ENCODE results near the gene CLEC2D.
"Not testable (repeated sequence)": the region's sequence is repeated elsewhere in the genome, so short reads cannot be mapped to it uniquely, and the experiment has no call there.

CLEC2D gene

GRCh38 chr12:9699898-9700605 lies 30.5 kb downstream of the CLEC2D start:
- no peak for DNase-seq (ENCODE audit: low read depth)

DNA sequence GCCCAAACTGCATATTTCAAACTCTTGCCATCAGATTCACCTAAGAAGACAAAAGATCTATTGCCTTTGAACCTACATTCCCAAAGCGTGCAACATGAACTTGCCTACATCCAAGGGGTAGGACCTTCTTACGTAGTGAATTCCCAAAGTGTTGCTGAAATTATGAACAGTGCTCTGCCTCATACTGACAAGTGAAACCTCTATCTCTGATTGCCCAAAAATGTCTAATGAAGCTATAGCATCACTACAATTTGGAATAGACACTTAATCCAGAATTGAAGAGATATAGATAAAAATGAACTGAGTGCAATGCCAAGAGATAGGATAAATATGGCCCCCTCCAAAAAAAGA lies 31.1 kb downstream of the CLEC2D start:
- DNase-seq (ENCODE audit: low read depth): no peak

GRCh38 chr12:9701380-9702154 lies 32.1 kb downstream of the CLEC2D start:
- no peak for DNase-seq (ENCODE audit: low read depth)

DNA sequence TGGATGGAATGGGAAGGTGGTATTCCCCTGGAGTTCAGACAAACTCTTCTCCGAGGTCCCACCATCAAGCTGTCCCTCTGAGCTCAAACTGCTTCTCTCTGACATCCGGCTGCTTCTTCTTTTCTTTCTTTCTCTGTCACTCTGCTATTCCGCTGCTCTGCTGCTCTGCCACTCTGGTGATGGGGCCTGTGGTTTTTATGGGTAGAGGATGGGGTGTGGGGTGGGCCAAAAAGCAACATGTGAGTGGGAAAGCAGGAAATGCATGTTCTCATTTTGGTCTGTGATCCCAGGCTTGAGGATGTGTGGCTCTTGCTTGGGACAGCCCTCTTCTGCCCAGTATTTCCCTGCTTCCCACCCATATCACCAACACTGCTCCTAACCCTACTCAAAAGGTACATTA lies 32.7 kb downstream of the CLEC2D start:
- DNase-seq (ENCODE audit: low read depth): no peak

DNA sequence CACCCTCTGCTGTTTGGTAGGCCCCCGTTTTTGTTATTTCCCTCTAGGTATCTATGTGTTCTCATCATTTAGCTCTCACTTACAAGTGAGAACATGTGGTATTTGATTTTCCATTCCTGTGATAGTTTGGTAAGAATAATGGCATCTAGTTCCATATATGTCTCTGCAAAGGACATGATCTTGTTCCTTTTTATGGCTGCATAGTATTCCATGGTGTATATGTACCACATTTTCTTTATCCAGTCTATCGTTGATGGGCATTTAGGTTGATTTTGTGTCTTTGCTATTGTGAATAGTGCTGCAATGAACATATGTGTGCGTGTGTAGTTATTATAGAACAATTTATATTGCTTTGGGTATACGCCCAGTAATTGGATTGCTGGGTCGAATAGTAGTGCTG lies 35.0 kb downstream of the CLEC2D start:
- not testable (repeated sequence) for DNase-seq (ENCODE audit: low read depth)

GRCh38 chr12:9706086-9706685 lies 36.7 kb downstream of the CLEC2D start:
- DNase-seq (ENCODE audit: low read depth): no peak

DNA sequence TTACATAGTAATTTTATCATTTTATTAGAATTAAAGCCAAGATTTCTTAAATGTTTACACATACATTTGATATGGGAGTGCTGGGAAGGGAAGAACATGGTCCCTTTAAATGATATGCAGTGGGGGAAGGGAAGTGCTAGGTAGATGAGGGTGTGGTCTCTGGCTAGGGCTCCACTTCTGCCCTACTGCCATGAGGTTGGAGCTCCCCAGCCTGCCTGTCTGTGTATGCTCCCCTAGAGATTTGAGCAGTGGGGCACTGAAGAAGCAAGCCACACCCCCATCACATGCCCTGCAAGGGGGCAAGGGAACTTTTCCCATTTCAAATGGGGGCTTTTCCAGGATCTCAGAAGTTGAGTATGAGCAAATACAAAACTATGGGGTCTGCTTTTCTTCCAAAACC lies 37.8 kb downstream of the CLEC2D start:
- DNase-seq (ENCODE audit: low read depth): no peak

DNA sequence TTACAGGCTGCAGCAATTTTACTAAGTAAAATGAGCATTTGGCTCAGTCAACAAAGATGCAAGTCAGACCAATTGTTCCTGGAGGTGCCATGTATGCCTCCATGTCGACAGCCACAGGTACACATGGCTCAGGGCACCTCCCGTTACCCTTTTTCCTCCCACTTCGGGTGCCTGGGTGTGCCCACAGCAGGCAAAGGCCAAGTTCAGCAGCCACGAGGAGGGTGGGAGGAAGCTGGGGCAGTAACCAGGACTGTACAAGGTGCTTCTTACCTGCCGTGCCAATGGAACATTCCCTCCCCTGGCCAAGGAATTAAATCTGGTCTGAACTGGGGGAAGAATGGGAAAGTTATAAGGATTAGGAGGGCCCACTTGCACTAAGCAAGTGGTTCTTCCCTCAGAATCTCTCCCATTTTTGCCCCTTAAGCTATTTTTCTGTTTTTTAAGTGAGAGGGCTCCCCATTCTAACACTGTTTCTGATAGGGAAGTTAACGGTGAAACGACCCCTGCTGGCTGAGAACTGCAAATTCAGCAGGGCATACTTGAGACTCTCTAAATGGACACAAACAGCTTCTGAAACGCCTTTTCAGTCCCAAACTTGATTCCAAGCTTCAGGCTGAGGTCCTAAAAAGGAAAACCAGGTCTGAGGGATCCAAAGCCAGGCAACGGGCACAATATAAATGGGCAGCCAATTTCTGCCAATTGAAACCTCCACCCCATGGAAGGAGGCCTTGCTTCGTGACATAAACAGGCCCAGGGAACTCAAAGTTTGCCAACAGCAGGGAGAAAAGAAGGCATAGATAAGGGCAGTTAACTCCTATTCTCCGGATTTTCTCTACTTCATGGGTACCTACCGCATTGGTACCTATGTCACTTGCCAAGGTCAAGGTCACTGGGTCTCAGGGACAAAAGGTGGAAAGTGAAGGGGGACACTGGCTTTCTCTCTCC lies 38.6 kb downstream of the CLEC2D start:
- peak; percentile 25 for DNase-seq (ENCODE audit: low read depth)

- no peak for DNase-seq (ENCODE audit: low read depth)
These were observed 39.3 kb downstream of the CLEC2D start for GRCh38 chr12:9708853-9709252.

GRCh38 chr12:9710584-9711375 lies 41.3 kb downstream of the CLEC2D start:
- no peak for DNase-seq (ENCODE audit: low read depth)

DNA sequence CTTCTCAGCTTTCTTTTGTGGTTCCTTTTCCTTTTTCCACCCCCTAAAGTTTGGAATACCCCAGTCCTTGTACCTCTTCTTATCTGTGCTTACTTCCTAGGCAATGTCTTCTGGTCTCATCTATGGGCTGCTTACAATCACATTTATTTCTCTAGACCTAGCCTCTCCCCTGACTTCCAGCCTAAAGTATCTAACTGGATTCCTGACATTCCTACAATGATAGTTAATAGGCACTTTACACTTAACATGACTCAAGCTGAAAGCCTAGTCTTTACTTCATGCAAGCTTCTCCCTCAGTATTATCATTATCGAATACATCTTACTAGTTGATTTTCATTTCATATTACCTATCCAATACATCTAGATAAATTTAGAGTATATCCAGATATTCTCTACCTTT lies 42.2 kb downstream of the CLEC2D start:
- DNase-seq (ENCODE audit: low read depth): no peak

- not testable (repeated sequence) for DNase-seq (ENCODE audit: low read depth)
These were observed 43.6 kb downstream of the CLEC2D start for GRCh38 chr12:9713032-9713558.

DNA sequence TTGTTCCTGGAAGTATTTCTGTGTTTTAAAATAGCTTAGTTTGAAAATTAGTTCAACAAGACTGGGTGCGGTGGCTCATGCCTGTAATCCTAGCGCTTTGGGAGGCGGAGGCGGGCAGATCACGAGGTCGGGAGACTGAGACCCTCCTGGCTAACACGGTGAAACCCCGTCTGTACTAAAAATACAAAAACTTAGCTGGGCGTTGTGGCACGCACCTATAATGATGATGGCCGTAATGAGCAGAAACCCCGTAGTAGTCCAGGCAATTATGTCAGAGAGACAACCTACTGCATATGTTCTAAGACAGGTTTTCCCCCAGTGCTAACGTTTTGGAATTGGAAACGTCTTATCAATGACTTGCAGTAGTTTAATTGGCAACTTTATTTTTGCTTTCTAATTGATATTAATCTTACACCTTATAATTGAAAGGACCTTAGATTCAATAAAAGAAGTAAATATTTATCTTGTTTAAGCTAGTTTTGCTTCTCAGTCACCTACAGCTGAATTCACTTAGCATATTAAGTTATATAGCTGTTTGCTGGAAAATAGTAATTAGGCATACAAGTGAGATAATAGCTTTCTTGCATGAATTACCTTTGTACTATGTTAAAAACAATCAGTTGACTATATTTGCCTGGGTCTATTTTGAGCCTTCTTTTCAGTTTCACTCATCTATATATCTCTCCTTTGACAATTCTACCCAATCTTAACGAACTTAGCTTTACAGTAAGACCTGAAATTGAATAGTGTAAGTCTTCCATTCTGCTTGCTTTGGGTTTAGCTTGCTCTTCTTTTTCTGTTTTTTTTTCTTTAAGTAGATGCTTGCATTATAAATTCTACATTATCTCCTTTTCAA lies 47.8 kb downstream of the CLEC2D start:
- no peak for DNase-seq (ENCODE audit: low read depth)

DNA sequence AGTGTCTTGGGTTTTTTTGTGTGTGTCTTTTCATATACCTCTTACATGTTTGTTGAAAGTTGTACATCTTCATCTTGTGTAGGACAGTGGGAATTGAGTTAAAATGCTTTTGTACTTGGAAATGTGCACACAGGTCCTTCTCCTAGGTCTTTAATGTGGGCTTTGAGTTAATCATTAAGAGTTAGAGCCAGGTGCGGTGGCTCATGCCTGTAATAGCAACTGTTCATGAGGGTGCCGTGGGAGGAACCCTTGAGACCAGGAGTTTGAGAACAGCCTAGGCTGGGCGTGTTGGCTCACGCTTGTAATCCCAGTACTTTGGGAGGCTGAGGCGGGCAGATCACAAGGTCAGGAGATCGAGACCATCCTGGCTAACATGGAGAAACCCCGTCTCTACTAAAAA lies 49.5 kb downstream of the CLEC2D start:
- no peak for DNase-seq (ENCODE audit: low read depth)

- no peak for DNase-seq (ENCODE audit: low read depth)
These were observed 50.3 kb downstream of the CLEC2D start for GRCh38 chr12:9719790-9720189.

GRCh38 chr12:9721394-9722092 lies 52.0 kb downstream of the CLEC2D start:
- DNase-seq (ENCODE audit: low read depth): no peak

DNA sequence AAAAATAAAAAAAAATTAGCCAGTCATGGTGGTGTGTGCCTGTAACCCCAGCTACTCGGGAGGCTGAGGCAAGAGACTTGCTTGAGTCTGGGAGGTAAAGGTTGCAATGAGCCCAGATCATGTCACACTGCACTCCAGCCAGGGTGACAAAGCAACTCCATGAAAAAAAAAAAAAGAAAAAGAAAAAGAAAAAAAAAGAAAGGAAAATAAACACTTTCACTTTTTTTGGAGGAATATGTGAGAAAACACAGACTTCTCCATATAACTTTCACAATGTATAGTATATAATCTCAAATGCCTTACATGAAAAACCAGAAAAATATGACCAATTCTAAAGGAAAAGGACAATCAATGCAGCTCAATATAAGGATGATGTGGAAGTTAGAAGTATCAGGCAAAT lies 54.5 kb downstream of the CLEC2D start:
- no peak for DNase-seq (ENCODE audit: low read depth)

DNA sequence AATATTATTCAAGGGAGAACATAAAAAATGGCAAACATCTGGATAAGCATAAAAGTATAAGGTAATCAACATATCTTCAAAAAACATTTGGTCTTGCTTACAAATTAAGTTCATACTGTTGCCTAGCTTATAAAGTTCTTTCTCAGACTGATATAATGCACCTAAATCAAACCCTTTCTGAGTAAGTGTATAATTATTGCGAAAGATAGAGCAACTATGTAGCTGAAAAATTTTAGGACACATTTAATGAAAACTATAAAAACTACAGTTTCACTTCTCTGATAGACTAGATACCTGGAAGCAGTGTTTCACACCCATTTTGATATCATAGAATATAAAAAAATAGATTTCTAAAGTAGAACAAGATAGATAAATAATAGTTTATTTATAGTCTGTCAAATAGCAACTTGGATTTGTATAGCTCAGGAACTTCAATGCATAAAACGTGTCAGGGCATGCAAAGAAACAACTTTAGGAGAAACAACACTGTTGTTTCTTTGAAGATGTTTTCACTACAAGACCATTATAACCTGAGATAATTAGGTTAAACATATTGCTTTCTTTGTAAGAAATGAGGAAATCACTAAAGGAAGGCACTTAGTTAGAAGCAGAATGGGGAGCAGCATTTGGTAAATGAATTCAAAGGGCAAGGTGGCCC lies 55.8 kb downstream of the CLEC2D start:
- DNase-seq (ENCODE audit: low read depth): no peak

DNA sequence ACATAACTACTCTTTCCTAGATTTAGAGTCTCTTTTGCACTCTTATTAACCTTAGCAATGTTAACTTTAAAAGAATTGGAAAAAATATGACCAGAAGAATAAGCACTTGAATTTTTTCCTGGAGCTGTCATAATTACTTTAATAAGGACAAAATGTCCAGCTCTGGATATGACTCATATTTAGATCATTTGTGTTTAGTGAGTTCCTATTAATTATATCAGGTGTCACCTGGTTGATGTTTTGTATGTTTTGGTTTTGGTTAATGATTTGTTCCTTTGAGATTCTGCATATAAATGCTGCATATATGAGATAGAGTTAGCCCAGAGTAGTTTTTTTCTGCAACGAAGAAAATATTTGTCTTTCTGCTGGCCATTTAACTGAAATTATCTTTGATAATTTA lies 58.3 kb downstream of the CLEC2D start:
- no peak for DNase-seq (ENCODE audit: low read depth)
